ENCODE data around the gene HINFP. TPM values are rescaled to one million over a fixed set of nuclear protein-coding genes. Genes with fewer than 3 reads are reported as not detected.

Gene HINFP
- total and polyA plus RNA-seq, 9 of the 15 experiments (the other 6 are each of a cell fraction or from before 2014, with no cell fraction given): 13.8 to 34.1 (median 22.5) TPM

DNA sequence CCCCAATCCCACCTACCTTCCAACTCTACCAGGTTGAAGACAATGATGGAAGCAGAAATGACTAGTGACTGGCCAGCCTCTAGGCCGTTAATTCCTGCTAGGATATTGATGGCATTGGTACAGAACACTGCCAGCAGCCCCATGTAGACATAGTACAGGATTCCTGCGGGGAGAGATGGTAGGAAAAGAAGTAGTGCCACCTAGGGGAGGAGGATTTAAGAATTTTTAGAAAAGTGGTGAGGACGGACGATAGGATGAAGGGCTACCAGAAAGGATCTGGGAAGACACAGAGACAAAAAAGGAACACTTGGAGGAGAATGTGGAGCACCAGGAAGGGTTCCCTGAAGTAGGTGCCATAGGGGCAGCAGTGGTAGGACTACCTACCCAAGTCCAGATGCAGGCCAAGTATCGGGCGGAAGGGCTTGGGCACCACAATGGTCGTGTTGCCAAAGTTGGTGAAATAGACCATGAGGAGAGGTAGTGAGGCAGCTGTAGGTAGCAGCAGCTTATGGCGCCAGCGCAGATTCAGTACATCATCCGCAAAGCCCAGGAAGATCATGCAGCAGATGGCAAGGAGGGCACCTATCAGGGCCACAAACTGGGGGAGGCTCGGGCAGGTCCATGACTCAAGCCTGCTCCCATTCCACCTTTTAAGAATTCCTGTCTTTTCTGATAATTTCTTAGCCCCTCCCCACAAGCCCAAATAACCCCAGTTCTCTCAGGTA, 21.0 kb upstream of the HINFP start (continued):
- TF ChIP-seq, protein P1, sequence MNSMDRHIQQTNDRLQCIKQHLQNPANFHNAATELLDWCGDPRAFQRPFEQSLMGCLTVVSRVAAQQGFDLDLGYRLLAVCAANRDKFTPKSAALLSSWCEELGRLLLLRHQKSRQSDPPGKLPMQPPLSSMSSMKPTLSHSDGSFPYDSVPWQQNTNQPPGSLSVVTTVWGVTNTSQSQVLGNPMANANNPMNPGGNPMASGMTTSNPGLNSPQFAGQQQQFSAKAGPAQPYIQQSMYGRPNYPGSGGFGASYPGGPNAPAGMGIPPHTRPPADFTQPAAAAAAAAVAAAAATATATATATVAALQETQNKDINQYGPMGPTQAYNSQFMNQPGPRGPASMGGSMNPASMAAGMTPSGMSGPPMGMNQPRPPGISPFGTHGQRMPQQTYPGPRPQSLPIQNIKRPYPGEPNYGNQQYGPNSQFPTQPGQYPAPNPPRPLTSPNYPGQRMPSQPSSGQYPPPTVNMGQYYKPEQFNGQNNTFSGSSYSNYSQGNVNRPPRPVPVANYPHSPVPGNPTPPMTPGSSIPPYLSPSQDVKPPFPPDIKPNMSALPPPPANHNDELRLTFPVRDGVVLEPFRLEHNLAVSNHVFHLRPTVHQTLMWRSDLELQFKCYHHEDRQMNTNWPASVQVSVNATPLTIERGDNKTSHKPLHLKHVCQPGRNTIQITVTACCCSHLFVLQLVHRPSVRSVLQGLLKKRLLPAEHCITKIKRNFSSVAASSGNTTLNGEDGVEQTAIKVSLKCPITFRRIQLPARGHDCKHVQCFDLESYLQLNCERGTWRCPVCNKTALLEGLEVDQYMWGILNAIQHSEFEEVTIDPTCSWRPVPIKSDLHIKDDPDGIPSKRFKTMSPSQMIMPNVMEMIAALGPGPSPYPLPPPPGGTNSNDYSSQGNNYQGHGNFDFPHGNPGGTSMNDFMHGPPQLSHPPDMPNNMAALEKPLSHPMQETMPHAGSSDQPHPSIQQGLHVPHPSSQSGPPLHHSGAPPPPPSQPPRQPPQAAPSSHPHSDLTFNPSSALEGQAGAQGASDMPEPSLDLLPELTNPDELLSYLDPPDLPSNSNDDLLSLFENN (IDR thresholded peaks at IDR 0.05; ENCODE audit: low read depth in 2 of 2, low read length in 2 of 2): no peak

DNA sequence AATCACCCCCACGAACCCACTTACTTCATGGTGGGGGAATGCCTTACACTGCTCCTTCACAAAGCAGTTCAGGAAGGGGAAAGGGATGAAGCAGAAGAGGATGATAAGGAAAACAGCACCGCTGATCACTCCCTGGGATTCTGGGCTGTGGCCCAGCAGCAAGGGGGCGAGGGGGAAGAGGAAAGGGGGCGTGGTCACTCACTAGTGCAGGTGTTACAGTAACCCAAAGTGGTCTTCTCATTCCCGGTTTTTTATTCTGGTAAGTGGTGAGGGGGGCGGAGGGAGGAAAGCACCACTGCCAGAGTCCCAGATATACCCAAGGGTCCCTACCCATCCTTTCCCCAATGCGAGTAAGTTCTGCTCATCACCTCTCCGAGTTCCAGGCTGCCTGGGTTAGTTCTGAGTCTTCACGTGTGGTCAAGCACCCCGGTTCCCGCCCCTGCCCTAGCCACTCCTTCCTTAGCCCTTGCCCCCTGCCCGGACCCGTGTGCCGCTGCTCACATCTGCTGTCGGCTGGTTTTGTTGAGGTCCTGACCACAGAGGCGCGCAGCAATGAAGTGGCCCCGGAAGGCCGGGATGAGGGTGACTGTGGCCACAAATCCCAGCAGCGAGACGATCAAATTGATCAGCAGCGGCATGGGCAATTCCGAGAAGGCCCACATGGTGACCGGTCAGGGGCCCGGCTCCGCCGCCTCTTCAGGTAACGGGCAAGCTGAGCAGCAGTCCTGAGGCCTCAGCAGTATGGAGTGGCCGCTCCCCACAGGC, 20.2 kb upstream of the HINFP start:
- DNase-seq (ENCODE audit: extremely low read depth in 1 of 4, low spot score in 3 of 4): peak; percentile 49 to 68 (median 56)
- H3K4me3 ChIP-seq: peak overlapping the region; percentile 79
- peak overlapping the region; percentile 95 for H2AFZ ChIP-seq (ENCODE audit: low read depth, low read length)
- peak overlapping the region; percentile 94 to 96 for H3K9ac ChIP-seq (ENCODE audit: insufficient read depth in 1 of 2, low read depth in 2 of 2, low read length in 2 of 2)
- intact Hi-C loops (cut with micrococcal nuclease): loop anchor here (2.0 to 5.0 kb wide), 4 partner anchors 56 to 189 kb away; partner anchors contain the start of genes RPS25, SLC37A4 and TRAPPC4
- WGBS (ENCODE audit: insufficient coverage, low coverage, missing lambda C conversion rate): 1% methylated on average over 25 of the region's 29 CpGs
- in situ Hi-C loops (cut with MboI): loop anchor here (5.0 kb wide), 1 partner anchor 96 kb away; no protein-coding TSS in a partner anchor
- no peaks in the 10 kb centered on the region for H4K20me1 ChIP-seq (replicated peaks; ENCODE audit: control insufficient read depth, insufficient read depth, low read length)
- H3K27ac ChIP-seq (ENCODE audit: extremely low read depth, low read depth, low read length): peak overlapping the region; percentile 99
- no peaks in the 10 kb centered on the region for H3K9me3 ChIP-seq (replicated peaks; ENCODE audit: control insufficient read depth, insufficient read depth, low read depth, low read length)
- CTCF ChIA-PET (ENCODE audit: low intra/inter-chr PET ratio): interaction anchor here (0.7 to 1.4 kb wide), 2 partner anchors 96 to 221 kb away, joined by 3 to 5 read pairs; no protein-coding TSS in a partner anchor
- no peak for FAIRE-seq
- H3K36me3 ChIP-seq (ENCODE audit: control insufficient read depth, insufficient read depth, low read length): peaks cover 37% of the 10 kb centered on the region
- H3K27me3 ChIP-seq (ENCODE audit: control insufficient read depth in 2 of 2, insufficient read depth in 2 of 2, low read length in 2 of 2): no peaks in the 10 kb centered on the region
- H3K9me1 ChIP-seq (ENCODE audit: control insufficient read depth, insufficient read depth, low read length): no peaks in the 10 kb centered on the region
- peaks cover 29 to 32% of the 10 kb centered on the region in 2 experiments for H3K4me1 ChIP-seq (replicated peaks in 1 of 2; ENCODE audit: control insufficient read depth in 2 of 2, insufficient read depth in 2 of 2, low read length in 2 of 2)
- POLR2A ChIA-PET: interaction anchor here (0.6 to 1.7 kb wide), 8 partner anchors 7 to 226 kb away, joined by 3 to 11 read pairs (median 5); partner anchors contain the start of gene HMBS
- TSS peak; percentile 58 for BruUV-seq (replicated peaks)
- H3K79me2 ChIP-seq (ENCODE audit: control insufficient read depth, insufficient read depth, low read length): peaks cover 31% of the 10 kb centered on the region
- ATAC-seq: peak; percentile 67
- H3K4me2 ChIP-seq (ENCODE audit: insufficient read depth, low read length): peak overlapping the region; percentile 96
- TF ChIP-seq KDM2B (CRISPR knock-in tag; IDR thresholded peaks at IDR 0.05) (0 out of 2 replicates have a peak, but pooled peaks have one; percentile 7), NR3C1 (CRISPR knock-in tag; IDR thresholded peaks at IDR 0.05) (no peak), ZNF518B (CRISPR knock-in tag; IDR thresholded peaks at IDR 0.05) (no peak), KDM4B (IDR thresholded peaks at IDR 0.05; ENCODE audit: borderline replicate concordance in 2 of 2, low read depth in 1 of 2) (no peak), ELF4 (CRISPR knock-in tag; IDR thresholded peaks at IDR 0.05) (no peak), ZBTB7A (IDR thresholded peaks at IDR 0.05; ENCODE audit: borderline replicate concordance, control insufficient read depth, low read depth, low read length) (peak; percentile 29; the same call in 1 of the 2 replicates), RNF2 (IDR thresholded peaks at IDR 0.05) (no peak), RFX1 (IDR thresholded peaks at IDR 0.05) (no peak), TAF9B (IDR thresholded peaks at IDR 0.05; ENCODE audit: partially characterized antibody) (no peak), SLC30A9 (CRISPR knock-in tag; IDR thresholded peaks at IDR 0.05) (no peak)
